ENCODE data around the gene LHX2. TPM values are rescaled to one million over a fixed set of nuclear protein-coding genes. Genes with fewer than 3 reads are reported as not detected.

LHX2 gene
- total RNA-seq, 1 donor from 2014 or later = not detected

GRCh38 chr9:124012368-124013301 is 1.1 kb downstream of the LHX2 start:
- no peak for DNase-seq (ENCODE audit: low read depth)

- no peak for DNase-seq (ENCODE audit: low read depth)
These were observed 2.0 kb downstream of the LHX2 start for GRCh38 chr9:124013309-124014210.

GRCh38 chr9:124014211-124014955 is 2.8 kb downstream of the LHX2 start:
- DNase-seq (ENCODE audit: low read depth) = no peak

GRCh38 chr9:124014956-124015660 is 3.5 kb downstream of the LHX2 start:
- DNase-seq (ENCODE audit: low read depth) = no peak

- no peak for DNase-seq (ENCODE audit: low read depth)
These were observed 4.1 kb downstream of the LHX2 start for GRCh38 chr9:124015661-124016131.

- no peak for DNase-seq (ENCODE audit: low read depth)
These were observed 4.8 kb downstream of the LHX2 start for GRCh38 chr9:124016175-124017050.

GRCh38 chr9:124017051-124017928 is 5.7 kb downstream of the LHX2 start:
- DNase-seq (ENCODE audit: low read depth) = no peak

GRCh38 chr9:124017929-124018729 is 6.6 kb downstream of the LHX2 start:
- DNase-seq (ENCODE audit: low read depth) = no peak

- DNase-seq (ENCODE audit: low read depth) = no peak
These were observed 7.4 kb downstream of the LHX2 start for GRCh38 chr9:124018730-124019697.

- no peak for DNase-seq (ENCODE audit: low read depth)
These were observed 8.4 kb downstream of the LHX2 start for GRCh38 chr9:124019771-124020519.

- DNase-seq (ENCODE audit: low read depth) = no peak
These were observed 9.2 kb downstream of the LHX2 start for GRCh38 chr9:124020520-124021384.

GRCh38 chr9:124021385-124021769 is 9.8 kb downstream of the LHX2 start:
- no peak for DNase-seq (ENCODE audit: low read depth)

- DNase-seq (ENCODE audit: low read depth) = no peak
These were observed 10.9 kb downstream of the LHX2 start for GRCh38 chr9:124022201-124023121.

GRCh38 chr9:124024107-124024506 is 12.5 kb downstream of the LHX2 start:
- no peak for DNase-seq (ENCODE audit: low read depth)
